Activated naive CD8-positive, alpha-beta T cell (primary cell): ENCODE results near the gene PRM2.

Experiments
- H3K27ac Mint-ChIP-seq: one replicate; pipeline ENCODE4 v1.8.0; 2021; ENCODE audit warnings: mixed read lengths
- H3K27me3 Mint-ChIP-seq: one replicate; pipeline ENCODE4 v1.8.0; 2021; ENCODE audit warnings: mixed read lengths
- H3K36me3 Mint-ChIP-seq: one replicate; pipeline ENCODE4 v1.8.0; 2021; ENCODE audit warnings: mixed read lengths
- H3K4me1 Mint-ChIP-seq: one replicate; pipeline ENCODE4 v1.8.0; 2021; ENCODE audit warnings: low read depth, mixed read lengths
- H3K4me3 Mint-ChIP-seq: one replicate; pipeline ENCODE4 v1.8.0; 2021; ENCODE audit warnings: mild to moderate bottlenecking, mixed read lengths
- H3K9me3 Mint-ChIP-seq: one replicate; pipeline ENCODE4 v1.8.0; 2021; ENCODE audit warnings: low read depth, mixed read lengths

PRM2 gene

GRCh38 chr16:11238272-11239202 is 37.7 kb downstream of the PRM2 start:
- Mint-ChIP-seq H3K4me1 (peaks cover 42% of the 10 kb centered on the region), H3K27ac (peak overlapping the region; percentile 28)

GRCh38 chr16:11236461-11237254 is 39.6 kb downstream of the PRM2 start:
- no peak overlapping the region for H3K27ac Mint-ChIP-seq
- H3K4me3 Mint-ChIP-seq: no peak overlapping the region
- H3K4me1 Mint-ChIP-seq: peaks cover 57% of the 10 kb centered on the region
- H3K9me3 Mint-ChIP-seq: no peaks in the 10 kb centered on the region
- no peaks in the 10 kb centered on the region for H3K27me3 Mint-ChIP-seq
- H3K36me3 Mint-ChIP-seq: no peaks in the 10 kb centered on the region

More at GRCh38 chr16:11238272-11239202, 37.7 kb downstream of the PRM2 start:
- no peak overlapping the region for H3K4me3 Mint-ChIP-seq
- no peaks in the 10 kb centered on the region for H3K36me3 Mint-ChIP-seq
- H3K9me3 Mint-ChIP-seq: no peaks in the 10 kb centered on the region
- H3K27me3 Mint-ChIP-seq: no peaks in the 10 kb centered on the region

- Mint-ChIP-seq H3K4me3 (no peak overlapping the region), H3K9me3 (no peaks in the 10 kb centered on the region), H3K27ac (peak overlapping the region; percentile 81), H3K27me3 (no peaks in the 10 kb centered on the region), H3K4me1 (peaks cover 61% of the 10 kb centered on the region), H3K36me3 (no peaks in the 10 kb centered on the region)
Observed at GRCh38 chr16:11235703-11235991, 40.6 kb downstream of the PRM2 start.

- H3K27me3 Mint-ChIP-seq: no peaks in the 10 kb centered on the region
- peak overlapping the region; percentile 1 for H3K4me3 Mint-ChIP-seq
- no peaks in the 10 kb centered on the region for H3K9me3 Mint-ChIP-seq
- peaks cover 56% of the 10 kb centered on the region for H3K4me1 Mint-ChIP-seq
- H3K27ac Mint-ChIP-seq: peak overlapping the region; percentile 84
- H3K36me3 Mint-ChIP-seq: no peaks in the 10 kb centered on the region
Observed at GRCh38 chr16:11234884-11235702, 41.2 kb downstream of the PRM2 start.

GRCh38 chr16:11233727-11234376 is 42.4 kb downstream of the PRM2 start:
- Mint-ChIP-seq H3K4me1 (peaks cover 60% of the 10 kb centered on the region), H3K4me3 (peak overlapping the region; percentile 77), H3K27me3 (no peaks in the 10 kb centered on the region), H3K9me3 (no peaks in the 10 kb centered on the region), H3K27ac (peak overlapping the region; percentile 98), H3K36me3 (no peaks in the 10 kb centered on the region)

GRCh38 chr16:11232852-11233726 is 43.2 kb downstream of the PRM2 start:
- H3K9me3 Mint-ChIP-seq: no peaks in the 10 kb centered on the region
- H3K27me3 Mint-ChIP-seq: no peaks in the 10 kb centered on the region
- peak overlapping the region; percentile 77 for H3K4me3 Mint-ChIP-seq
- peak overlapping the region; percentile 98 for H3K27ac Mint-ChIP-seq
- no peaks in the 10 kb centered on the region for H3K36me3 Mint-ChIP-seq
- peaks cover 67% of the 10 kb centered on the region for H3K4me1 Mint-ChIP-seq

GRCh38 chr16:11232302-11232851 is 43.9 kb downstream of the PRM2 start:
- Mint-ChIP-seq H3K27ac (peak overlapping the region; percentile 98), H3K4me1 (peaks cover 68% of the 10 kb centered on the region), H3K9me3 (no peaks in the 10 kb centered on the region), H3K27me3 (no peaks in the 10 kb centered on the region), H3K4me3 (peak overlapping the region; percentile 77), H3K36me3 (no peaks in the 10 kb centered on the region)

GRCh38 chr16:11231367-11231970 is 44.8 kb downstream of the PRM2 start:
- peaks cover 67% of the 10 kb centered on the region for H3K4me1 Mint-ChIP-seq
- no peaks in the 10 kb centered on the region for H3K27me3 Mint-ChIP-seq
- no peaks in the 10 kb centered on the region for H3K9me3 Mint-ChIP-seq
- peak overlapping the region; percentile 32 for H3K4me3 Mint-ChIP-seq
- peak overlapping the region; percentile 91 for H3K27ac Mint-ChIP-seq
- H3K36me3 Mint-ChIP-seq: no peaks in the 10 kb centered on the region

GRCh38 chr16:11229906-11230305 is 46.4 kb downstream of the PRM2 start:
- peak overlapping the region; percentile 81 for H3K27ac Mint-ChIP-seq

GRCh38 chr16:11229432-11229831 is 46.8 kb downstream of the PRM2 start:
- peaks cover 72% of the 10 kb centered on the region for H3K4me1 Mint-ChIP-seq
- H3K27ac Mint-ChIP-seq: peak overlapping the region; percentile 81

More at GRCh38 chr16:11229906-11230305, 46.4 kb downstream of the PRM2 start:
- no peaks in the 10 kb centered on the region for H3K27me3 Mint-ChIP-seq
- no peak overlapping the region for H3K4me3 Mint-ChIP-seq
- H3K9me3 Mint-ChIP-seq: no peaks in the 10 kb centered on the region
- no peaks in the 10 kb centered on the region for H3K36me3 Mint-ChIP-seq
- peaks cover 71% of the 10 kb centered on the region for H3K4me1 Mint-ChIP-seq

GRCh38 chr16:11225677-11226549 is 50.4 kb downstream of the PRM2 start:
- Mint-ChIP-seq H3K9me3 (no peaks in the 10 kb centered on the region), H3K36me3 (no peaks in the 10 kb centered on the region), H3K27ac (peak overlapping the region; percentile 100), H3K27me3 (no peaks in the 10 kb centered on the region), H3K4me3 (peak overlapping the region; percentile 79), H3K4me1 (peaks cover 56% of the 10 kb centered on the region)

More at GRCh38 chr16:11229432-11229831, 46.8 kb downstream of the PRM2 start:
- H3K4me3 Mint-ChIP-seq: no peak overlapping the region
- H3K27me3 Mint-ChIP-seq: no peaks in the 10 kb centered on the region
- no peaks in the 10 kb centered on the region for H3K9me3 Mint-ChIP-seq
- H3K36me3 Mint-ChIP-seq: no peaks in the 10 kb centered on the region
